ENCODE data around the gene CCL4.
A peak's percentile ranks its signal among the peaks of the same experiment; 100 is the strongest.

The CCL4 gene

DNA sequence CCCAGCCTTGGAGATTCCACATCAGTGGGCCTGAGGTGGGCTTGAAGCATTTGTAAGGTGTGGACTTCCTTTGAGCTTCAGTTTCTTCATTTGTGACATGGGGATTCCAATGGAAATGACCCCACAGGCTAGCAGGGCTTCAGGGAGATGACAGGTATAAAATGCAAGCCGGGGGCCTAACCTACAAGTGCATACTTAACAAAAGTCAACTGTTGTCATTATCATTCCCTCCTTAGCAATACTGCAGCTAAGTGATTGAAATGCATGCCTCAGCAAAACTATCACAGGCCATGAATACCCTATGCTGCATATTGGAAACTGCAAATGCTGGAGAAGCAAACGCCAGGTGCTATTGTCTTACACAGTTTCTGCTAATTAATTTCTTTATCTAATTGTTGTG, 19.8 kb downstream of the CCL4 start:
- H2AFZ ChIP-seq (ENCODE audit: low read length), result no peak overlapping the region
- H3K79me2 ChIP-seq (ENCODE audit: low read length), result no peaks in the 10 kb centered on the region
- H3K9me3 ChIP-seq (replicated peaks; ENCODE audit: insufficient read depth, low read length), result no peaks in the 10 kb centered on the region
- H3K27ac ChIP-seq (ENCODE audit: low read length), result no peak overlapping the region
- no peaks in the 10 kb centered on the region for H4K20me1 ChIP-seq (ENCODE audit: insufficient read depth, low read length)
- H3F3A ChIP-seq (ENCODE audit: insufficient read depth, low read length), result peaks cover 3% of the 10 kb centered on the region
- no peak overlapping the region for H3K4me3 ChIP-seq (ENCODE audit: low read length)
- H3K9me2 ChIP-seq (replicated peaks; ENCODE audit: insufficient read depth, low read length), result no peaks in the 10 kb centered on the region
- no peaks in the 10 kb centered on the region for H3K27me3 ChIP-seq (replicated peaks; ENCODE audit: insufficient read depth, low read length)
- TF ChIP-seq EZH2phosphoT487 (IDR thresholded peaks at IDR 0.05; ENCODE audit: low read length) (no peak), EZH2 (optimal IDR thresholded peaks at IDR 0.05; ENCODE audit: low read depth, low read length) (no peak)
- TF ChIP-seq, protein P1, sequence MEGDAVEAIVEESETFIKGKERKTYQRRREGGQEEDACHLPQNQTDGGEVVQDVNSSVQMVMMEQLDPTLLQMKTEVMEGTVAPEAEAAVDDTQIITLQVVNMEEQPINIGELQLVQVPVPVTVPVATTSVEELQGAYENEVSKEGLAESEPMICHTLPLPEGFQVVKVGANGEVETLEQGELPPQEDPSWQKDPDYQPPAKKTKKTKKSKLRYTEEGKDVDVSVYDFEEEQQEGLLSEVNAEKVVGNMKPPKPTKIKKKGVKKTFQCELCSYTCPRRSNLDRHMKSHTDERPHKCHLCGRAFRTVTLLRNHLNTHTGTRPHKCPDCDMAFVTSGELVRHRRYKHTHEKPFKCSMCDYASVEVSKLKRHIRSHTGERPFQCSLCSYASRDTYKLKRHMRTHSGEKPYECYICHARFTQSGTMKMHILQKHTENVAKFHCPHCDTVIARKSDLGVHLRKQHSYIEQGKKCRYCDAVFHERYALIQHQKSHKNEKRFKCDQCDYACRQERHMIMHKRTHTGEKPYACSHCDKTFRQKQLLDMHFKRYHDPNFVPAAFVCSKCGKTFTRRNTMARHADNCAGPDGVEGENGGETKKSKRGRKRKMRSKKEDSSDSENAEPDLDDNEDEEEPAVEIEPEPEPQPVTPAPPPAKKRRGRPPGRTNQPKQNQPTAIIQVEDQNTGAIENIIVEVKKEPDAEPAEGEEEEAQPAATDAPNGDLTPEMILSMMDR (IDR thresholded peaks at IDR 0.05; ENCODE audit: low read length), result no peak
- peaks cover 19% of the 10 kb centered on the region for H3K4me1 ChIP-seq (ENCODE audit: low read length)
- no peak overlapping the region for H3K4me2 ChIP-seq (ENCODE audit: low read depth, low read length)
- no peak overlapping the region for H3K9ac ChIP-seq (ENCODE audit: low read length)
- no peak for DNase-seq
- no peaks in the 10 kb centered on the region for H3K36me3 ChIP-seq (replicated peaks; ENCODE audit: insufficient read depth, low read length)

DNA sequence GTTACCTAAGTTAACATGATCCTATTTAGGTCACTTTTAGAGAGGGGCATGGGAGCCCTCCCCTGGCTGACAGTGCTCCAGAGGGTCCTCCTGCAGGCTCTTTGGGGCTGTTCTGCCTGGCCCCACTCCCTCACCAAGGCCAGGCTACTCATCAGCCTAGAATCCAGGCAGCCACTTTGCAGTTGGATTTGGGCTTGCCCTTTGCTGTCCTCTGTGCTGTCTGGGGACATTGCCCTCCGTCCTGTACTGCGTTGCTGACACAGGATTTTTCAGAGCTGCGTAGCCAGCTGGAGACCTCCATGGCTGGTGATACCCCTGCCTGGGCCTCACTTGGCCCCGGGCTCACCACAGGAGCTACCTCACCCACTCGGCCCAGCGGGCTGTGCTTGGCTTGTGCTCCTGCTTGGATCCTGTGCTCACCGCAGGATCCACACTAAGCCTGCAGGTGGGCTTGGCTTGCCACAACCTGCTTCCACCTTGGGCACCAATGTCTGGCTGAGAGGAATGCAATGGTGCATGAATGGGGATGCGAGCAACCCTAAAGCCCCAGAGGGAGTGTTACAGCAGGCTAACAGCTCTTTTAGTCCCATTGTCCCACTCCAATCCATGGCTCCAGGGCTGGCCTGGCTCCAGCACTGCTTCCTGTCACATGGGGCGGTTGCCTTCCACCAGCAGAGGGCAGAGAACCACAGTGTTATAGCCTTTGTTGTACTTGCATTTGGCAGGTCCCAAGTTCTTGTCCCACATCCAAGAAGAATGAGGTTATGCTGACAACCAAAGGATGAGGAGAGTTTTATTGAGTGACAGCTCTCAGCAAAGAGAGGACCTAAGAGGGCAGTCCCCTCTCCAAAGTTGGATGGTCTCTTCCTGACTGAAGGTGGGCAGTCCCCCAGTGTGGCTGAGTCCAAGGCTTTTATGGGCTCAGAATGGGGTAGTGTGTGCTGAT, 21.5 kb downstream of the CCL4 start:
- TF ChIP-seq EZH2 (optimal IDR thresholded peaks at IDR 0.05; ENCODE audit: low read depth, low read length), result no peak
- TF ChIP-seq, protein P1 (IDR thresholded peaks at IDR 0.05; ENCODE audit: low read length), result no peak
- TF ChIP-seq EZH2phosphoT487 (IDR thresholded peaks at IDR 0.05; ENCODE audit: low read length), result no peak
- H2AFZ ChIP-seq (ENCODE audit: low read length), result no peak overlapping the region
- no peak overlapping the region for H3K27ac ChIP-seq (ENCODE audit: low read length)
- H3K79me2 ChIP-seq (ENCODE audit: low read length), result no peaks in the 10 kb centered on the region
- H3K4me2 ChIP-seq (ENCODE audit: low read depth, low read length), result no peak overlapping the region
- H3K9me3 ChIP-seq (replicated peaks; ENCODE audit: insufficient read depth, low read length), result no peaks in the 10 kb centered on the region
- peaks cover 12% of the 10 kb centered on the region for H3K4me1 ChIP-seq (ENCODE audit: low read length)
- no peaks in the 10 kb centered on the region for H3K9me2 ChIP-seq (replicated peaks; ENCODE audit: insufficient read depth, low read length)
- no peaks in the 10 kb centered on the region for H3F3A ChIP-seq (ENCODE audit: insufficient read depth, low read length)
- H3K4me3 ChIP-seq (ENCODE audit: low read length), result no peak overlapping the region
- no peak for DNase-seq
- H3K27me3 ChIP-seq (replicated peaks; ENCODE audit: insufficient read depth, low read length), result no peaks in the 10 kb centered on the region
- no peaks in the 10 kb centered on the region for H4K20me1 ChIP-seq (ENCODE audit: insufficient read depth, low read length)
- no peak overlapping the region for H3K9ac ChIP-seq (ENCODE audit: low read length)
- H3K36me3 ChIP-seq (replicated peaks; ENCODE audit: insufficient read depth, low read length), result no peaks in the 10 kb centered on the region

DNA sequence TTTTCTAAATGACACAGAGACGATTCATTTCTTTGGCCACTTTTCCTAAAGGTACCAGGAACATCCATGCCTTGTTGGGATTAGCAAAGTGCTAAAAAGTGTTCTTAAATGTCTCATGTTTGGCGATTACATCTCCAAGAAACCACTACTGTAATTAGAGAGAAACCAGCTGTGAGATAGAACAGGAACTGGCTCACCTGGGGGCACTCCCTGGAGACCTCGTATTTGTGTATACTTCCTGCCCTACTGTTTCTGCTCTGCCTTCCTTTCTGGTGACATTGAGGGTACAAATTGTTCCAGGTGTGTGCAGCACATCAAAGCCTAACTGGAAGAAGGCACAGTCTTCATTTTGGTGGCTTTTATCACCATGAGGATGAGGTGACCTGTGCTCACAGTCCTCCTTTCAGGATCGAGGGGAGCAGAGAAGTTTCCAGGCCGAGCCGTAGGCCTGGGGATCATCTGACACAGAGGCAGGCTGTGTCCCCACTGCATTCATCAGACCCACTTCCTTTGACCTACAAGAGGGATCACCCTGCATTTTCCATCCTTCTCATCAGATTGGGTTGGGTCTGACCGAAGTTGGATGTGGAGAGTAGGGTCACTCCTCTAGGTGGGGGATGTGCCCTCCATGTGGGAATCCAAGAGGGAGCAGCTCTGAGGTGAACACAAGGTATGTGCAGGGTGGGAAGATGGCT, 23.7 kb downstream of the CCL4 start:
- Histone ChIP-seq H2AFZ (ENCODE audit: low read length) (peak overlapping the region; percentile 36), H3K27ac (ENCODE audit: low read length) (no peak overlapping the region)

More for the DNA sequence above, 23.7 kb downstream of the CCL4 start:
- no peak overlapping the region for H3K9ac ChIP-seq (ENCODE audit: low read length)
- no peak overlapping the region for H3K4me3 ChIP-seq (ENCODE audit: low read length)
- peak; percentile 43 for DNase-seq
- H3K4me2 ChIP-seq (ENCODE audit: low read depth, low read length), result peak overlapping the region; percentile 7; the same call in 1 of the 2 replicates
- no peaks in the 10 kb centered on the region for H4K20me1 ChIP-seq (ENCODE audit: insufficient read depth, low read length)
- H3K4me1 ChIP-seq (ENCODE audit: low read length), result peaks cover 15% of the 10 kb centered on the region
- no peaks in the 10 kb centered on the region for H3K79me2 ChIP-seq (ENCODE audit: low read length)
- H3K9me2 ChIP-seq (replicated peaks; ENCODE audit: insufficient read depth, low read length), result no peaks in the 10 kb centered on the region
- H3K36me3 ChIP-seq (replicated peaks; ENCODE audit: insufficient read depth, low read length), result no peaks in the 10 kb centered on the region
- no peaks in the 10 kb centered on the region for H3F3A ChIP-seq (ENCODE audit: insufficient read depth, low read length)
- H3K9me3 ChIP-seq (replicated peaks; ENCODE audit: insufficient read depth, low read length), result no peaks in the 10 kb centered on the region
- no peaks in the 10 kb centered on the region for H3K27me3 ChIP-seq (replicated peaks; ENCODE audit: insufficient read depth, low read length)
- TF ChIP-seq EZH2 (optimal IDR thresholded peaks at IDR 0.05; ENCODE audit: low read depth, low read length) (no peak), EZH2phosphoT487 (IDR thresholded peaks at IDR 0.05; ENCODE audit: low read length) (no peak)
- TF ChIP-seq, protein P1 (IDR thresholded peaks at IDR 0.05; ENCODE audit: low read length), result no peak
